Right renal pelvis (tissue), 4 donors: ENCODE results near the gene PFKFB3. TPM values are rescaled to one million over a fixed set of nuclear protein-coding genes. Genes with fewer than 3 reads are reported as not detected.
A peak's percentile ranks its signal among the peaks of the same experiment; 100 is the strongest.
"Not testable (repeated sequence)": the region's sequence is repeated elsewhere in the genome, so short reads cannot be mapped to it uniquely, and the experiment has no call there.

ENCODE experiments used
- DNase-seq, 4 donors: peaks; one replicate each; pipeline ENCODE4 v3.0.0-alpha.2; 2013; ENCODE audit warnings: low read depth in 4 of 4, low spot score in 3 of 4, missing footprints in 1 of 4
- polyA plus RNA-seq, 4 donors: library from polyadenylated mRNA; unstranded; fragments of 120-200 nt; gene quantifications; one replicate each; pipeline ENCODE4 v1.2.1, GENCODE V29; 2013; ENCODE audit not compliant: insufficient read length in 4 of 4

PFKFB3 gene
- polyA plus RNA-seq, result 10 to 100 TPM; 28.9 to 38.8 (median 35.0) TPM

- DNase-seq, result peak; percentile 89 to 93 (median 92)
These were observed at the start of gene PFKFB3 for GRCh38 chr10:6202684-6203330. Gene PFKFB3 (plus strand): TSS chr10:6202932. CDS start chr10:6203261, 329 bp downstream.

- DNase-seq, result no peak
These were observed 48.9 kb upstream of the PFKFB3 start for GRCh38 chr10:6153845-6154244.

- no peak for DNase-seq
These were observed 48.2 kb upstream of the PFKFB3 start for GRCh38 chr10:6154566-6154965.

- DNase-seq, result no peak
These were observed 44.5 kb upstream of the PFKFB3 start for GRCh38 chr10:6158276-6158675.

GRCh38 chr10:6161921-6162320 is 40.8 kb upstream of the PFKFB3 start:
- no peak for DNase-seq

GRCh38 chr10:6162589-6163356 is 40.0 kb upstream of the PFKFB3 start:
- no peak for DNase-seq

GRCh38 chr10:6163364-6164270 is 39.1 kb upstream of the PFKFB3 start:
- DNase-seq, result peak; percentile 77 to 83 (median 79)

GRCh38 chr10:6164271-6165095 is 38.2 kb upstream of the PFKFB3 start:
- DNase-seq, result no peak

GRCh38 chr10:6165221-6165725 is 37.5 kb upstream of the PFKFB3 start:
- DNase-seq, result no peak

GRCh38 chr10:6165933-6166332 is 36.8 kb upstream of the PFKFB3 start:
- DNase-seq, result not testable (repeated sequence)

- no peak for DNase-seq
These were observed 35.3 kb upstream of the PFKFB3 start for GRCh38 chr10:6167456-6167855.

GRCh38 chr10:6168084-6168483 is 34.6 kb upstream of the PFKFB3 start:
- DNase-seq, result no peak

- no peak for DNase-seq
These were observed 32.1 kb upstream of the PFKFB3 start for GRCh38 chr10:6170638-6171037.

GRCh38 chr10:6171881-6172695 is 30.6 kb upstream of the PFKFB3 start:
- DNase-seq, result no peak

GRCh38 chr10:6173203-6173602 is 29.5 kb upstream of the PFKFB3 start:
- DNase-seq, result no peak

GRCh38 chr10:6174201-6174874 is 28.4 kb upstream of the PFKFB3 start:
- DNase-seq, result no peak

GRCh38 chr10:6175329-6176055 is 27.2 kb upstream of the PFKFB3 start:
- no peak for DNase-seq

- DNase-seq, result no peak
These were observed 26.0 kb upstream of the PFKFB3 start for GRCh38 chr10:6176691-6177231.
